NCI-H526 (cell line): Measurements from ENCODE around the gene LZTS2.
A peak's percentile ranks its signal among the peaks of the same experiment; 100 is the strongest.
"Not testable (repeated sequence)": the region's sequence is repeated elsewhere in the genome, so short reads cannot be mapped to it uniquely, and the experiment has no call there.

Experiments
- DNase-seq, 2 experiments: peaks; one replicate each; lab custom pipeline; 2025; lab: John Stamatoyannopoulos, UW

Gene LZTS2

GRCh38 chr10:101033276-101033675 lies 33.7 kb downstream of the LZTS2 start:
- peak in 1 of 2 experiments; percentile 33 for DNase-seq

- DNase-seq = not testable (repeated sequence)
These were observed 34.8 kb downstream of the LZTS2 start for GRCh38 chr10:101034404-101034803.

- no peak for DNase-seq
These were observed 35.7 kb downstream of the LZTS2 start for GRCh38 chr10:101035314-101035713.

GRCh38 chr10:101035916-101036702 lies 36.5 kb downstream of the LZTS2 start:
- DNase-seq = no peak

- DNase-seq = no peak
These were observed 37.1 kb downstream of the LZTS2 start for GRCh38 chr10:101036726-101037125.

- DNase-seq = no peak
These were observed 38.9 kb downstream of the LZTS2 start for GRCh38 chr10:101038484-101038883.

GRCh38 chr10:101040061-101040460 lies 40.5 kb downstream of the LZTS2 start:
- DNase-seq = no peak

GRCh38 chr10:101040851-101041250 lies 41.2 kb downstream of the LZTS2 start:
- DNase-seq = no peak

- DNase-seq = peak; percentile 57 to 73
These were observed 41.7 kb downstream of the LZTS2 start for GRCh38 chr10:101041252-101041761.

- no peak for DNase-seq
These were observed 42.5 kb downstream of the LZTS2 start for GRCh38 chr10:101042118-101042517.

- DNase-seq = peak; percentile 87 to 96
These were observed 43.2 kb downstream of the LZTS2 start for GRCh38 chr10:101042667-101043362.

- DNase-seq = no peak
These were observed 43.7 kb downstream of the LZTS2 start for GRCh38 chr10:101043363-101043707.

GRCh38 chr10:101044117-101044516 lies 44.5 kb downstream of the LZTS2 start:
- no peak for DNase-seq

- DNase-seq = peak; percentile 40 to 67
These were observed 47.0 kb downstream of the LZTS2 start for GRCh38 chr10:101046332-101047238.

- no peak for DNase-seq
These were observed 47.7 kb downstream of the LZTS2 start for GRCh38 chr10:101047268-101047667.

- peak; percentile 73 to 94 for DNase-seq
These were observed 48.6 kb downstream of the LZTS2 start for GRCh38 chr10:101047961-101048892.

- peak; percentile 37 to 77 for DNase-seq
These were observed 50.8 kb downstream of the LZTS2 start for GRCh38 chr10:101050208-101051069.

- no peak for DNase-seq
These were observed 52.7 kb downstream of the LZTS2 start for GRCh38 chr10:101052285-101052684.

- DNase-seq = no peak
These were observed 53.9 kb downstream of the LZTS2 start for GRCh38 chr10:101053516-101053915.

- no peak for DNase-seq
These were observed 54.7 kb downstream of the LZTS2 start for GRCh38 chr10:101054351-101054750.
